HG03066 (cell line): ENCODE results near the gene XRCC3.

ENCODE experiments used
- ATAC-seq: cut with Tn5 transposase; IDR thresholded peaks from one replicate; pipeline ENCODE4 v1.9.1; 2021; ENCODE audit warnings: low read depth; ENCODE audit not compliant: unreplicated experiment

XRCC3 gene

DNA sequence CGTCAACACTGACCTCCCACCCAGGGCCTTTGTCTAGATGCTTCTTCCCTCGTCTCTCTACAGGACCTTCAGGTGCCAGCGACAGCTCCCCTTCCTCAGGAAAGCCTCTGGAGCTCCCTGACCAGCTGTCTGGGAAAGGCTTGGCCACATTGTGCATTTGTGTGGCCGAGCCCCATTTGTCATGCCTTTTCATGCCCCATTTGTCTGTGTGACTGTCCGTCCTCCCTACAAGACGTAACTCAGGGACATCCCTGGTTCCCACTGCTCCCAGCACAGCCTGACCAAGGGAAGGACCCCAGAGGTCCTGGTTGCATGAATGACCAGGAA lies 24.2 kb upstream of the XRCC3 start:
- ATAC-seq = no peak

- ATAC-seq = no peak
Measured at GRCh38 chr14:103738701-103739451, 23.6 kb upstream of the XRCC3 start.

- ATAC-seq = no peak
Measured at GRCh38 chr14:103738166-103738565, 22.9 kb upstream of the XRCC3 start.

- ATAC-seq = no peak
Measured at GRCh38 chr14:103737432-103738045, 22.3 kb upstream of the XRCC3 start.

- ATAC-seq = no peak
Measured at GRCh38 chr14:103736546-103737431, 21.5 kb upstream of the XRCC3 start.

DNA sequence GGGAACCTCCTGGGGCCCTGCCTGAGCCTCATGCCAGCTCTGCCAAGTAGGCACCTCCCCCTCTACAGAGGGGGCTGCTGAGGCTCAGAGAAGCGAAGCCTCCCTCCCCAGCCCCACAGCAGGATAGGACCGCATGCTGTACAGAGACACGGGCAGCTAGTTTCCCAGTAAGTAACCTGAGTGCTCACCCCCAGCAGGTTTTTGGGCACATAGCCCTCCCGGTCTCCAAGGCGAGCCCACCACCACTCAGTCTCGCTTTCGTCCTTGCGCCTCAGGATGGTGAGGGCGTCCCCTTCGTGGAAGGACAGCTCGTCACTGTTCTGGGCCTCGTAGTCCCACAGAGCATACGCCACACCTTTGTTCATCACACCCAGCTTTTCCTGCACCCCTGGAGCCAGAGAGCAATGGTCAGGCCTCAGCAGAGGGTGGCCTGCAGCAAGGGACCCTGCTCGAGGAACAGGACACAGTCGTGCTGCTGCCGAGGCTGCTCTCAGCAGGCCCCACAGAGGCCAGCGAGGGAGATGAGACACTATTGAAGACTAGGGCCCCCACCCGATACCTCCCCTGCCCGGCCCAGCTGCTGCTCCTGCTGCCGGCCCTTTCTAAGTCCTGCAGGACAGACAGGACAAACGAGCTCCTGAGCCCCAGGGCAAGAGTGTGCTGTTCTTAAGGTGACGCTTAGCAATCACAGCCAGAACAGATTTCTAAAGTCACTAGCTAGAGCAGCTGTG lies 20.7 kb upstream of the XRCC3 start:
- no peak for ATAC-seq

GRCh38 chr14:103735439-103735814 lies 20.2 kb upstream of the XRCC3 start:
- no peak for ATAC-seq

DNA sequence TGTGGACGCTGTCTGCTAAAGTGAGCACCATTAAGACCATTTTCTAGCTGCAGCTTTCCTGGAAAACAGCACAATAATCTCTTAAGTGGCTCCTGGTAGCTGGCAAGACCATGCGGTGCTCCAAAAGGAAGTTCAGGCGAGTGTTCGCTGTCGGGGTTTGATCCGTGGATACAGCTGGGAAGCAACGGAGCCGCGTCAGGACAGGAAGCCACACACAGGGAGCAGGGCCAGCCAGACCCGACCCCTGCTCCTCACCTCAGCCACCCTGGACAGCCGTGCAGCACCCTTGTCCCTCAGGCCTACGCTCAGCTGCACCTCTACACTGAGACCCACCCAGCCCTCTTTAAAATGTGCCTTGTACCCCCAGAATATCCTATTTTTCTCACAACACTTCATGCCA lies 19.8 kb upstream of the XRCC3 start:
- no peak for ATAC-seq

DNA sequence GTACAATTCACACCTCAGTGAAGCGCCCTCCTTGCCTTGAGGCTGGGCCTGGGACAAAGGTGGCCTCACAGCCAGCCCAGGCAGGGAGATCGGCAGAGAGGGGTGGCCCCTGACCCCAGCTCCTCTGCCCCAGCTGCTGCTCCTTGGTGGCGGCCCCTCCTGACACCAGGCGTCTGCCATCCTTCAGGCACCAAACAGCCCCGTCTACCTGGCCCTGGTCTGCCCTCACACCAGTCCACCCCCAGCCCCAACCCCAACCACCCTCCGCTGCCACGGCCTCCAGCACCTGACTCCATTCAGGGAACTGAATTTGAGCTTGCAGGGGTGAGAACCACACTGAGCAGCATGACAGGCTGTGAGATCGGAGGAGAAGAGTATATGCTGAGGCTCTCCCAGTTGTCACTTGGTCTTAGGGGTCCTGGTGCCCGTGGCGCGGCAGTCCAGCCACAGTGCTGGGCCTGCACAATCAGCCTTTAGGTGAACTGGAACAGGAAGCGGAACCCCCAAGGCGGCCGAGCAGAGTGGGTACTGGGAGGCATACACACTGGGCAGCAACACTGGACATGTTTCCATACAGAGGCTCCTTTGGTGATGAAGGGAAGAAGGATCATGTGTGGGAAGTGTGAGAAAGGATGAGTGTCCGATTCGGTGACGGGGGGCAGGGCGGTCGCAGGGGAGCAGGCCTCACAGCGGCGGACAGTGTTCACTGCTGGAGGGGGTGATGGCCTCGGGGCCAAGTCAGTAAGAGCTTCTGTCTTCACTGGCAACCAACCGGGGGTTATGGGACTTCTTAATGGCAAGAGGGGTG lies 19.0 kb upstream of the XRCC3 start:
- ATAC-seq = no peak

- no peak for ATAC-seq
Measured at GRCh38 chr14:103733651-103734050, 18.4 kb upstream of the XRCC3 start.

GRCh38 chr14:103732868-103733620 lies 17.8 kb upstream of the XRCC3 start:
- no peak for ATAC-seq

DNA sequence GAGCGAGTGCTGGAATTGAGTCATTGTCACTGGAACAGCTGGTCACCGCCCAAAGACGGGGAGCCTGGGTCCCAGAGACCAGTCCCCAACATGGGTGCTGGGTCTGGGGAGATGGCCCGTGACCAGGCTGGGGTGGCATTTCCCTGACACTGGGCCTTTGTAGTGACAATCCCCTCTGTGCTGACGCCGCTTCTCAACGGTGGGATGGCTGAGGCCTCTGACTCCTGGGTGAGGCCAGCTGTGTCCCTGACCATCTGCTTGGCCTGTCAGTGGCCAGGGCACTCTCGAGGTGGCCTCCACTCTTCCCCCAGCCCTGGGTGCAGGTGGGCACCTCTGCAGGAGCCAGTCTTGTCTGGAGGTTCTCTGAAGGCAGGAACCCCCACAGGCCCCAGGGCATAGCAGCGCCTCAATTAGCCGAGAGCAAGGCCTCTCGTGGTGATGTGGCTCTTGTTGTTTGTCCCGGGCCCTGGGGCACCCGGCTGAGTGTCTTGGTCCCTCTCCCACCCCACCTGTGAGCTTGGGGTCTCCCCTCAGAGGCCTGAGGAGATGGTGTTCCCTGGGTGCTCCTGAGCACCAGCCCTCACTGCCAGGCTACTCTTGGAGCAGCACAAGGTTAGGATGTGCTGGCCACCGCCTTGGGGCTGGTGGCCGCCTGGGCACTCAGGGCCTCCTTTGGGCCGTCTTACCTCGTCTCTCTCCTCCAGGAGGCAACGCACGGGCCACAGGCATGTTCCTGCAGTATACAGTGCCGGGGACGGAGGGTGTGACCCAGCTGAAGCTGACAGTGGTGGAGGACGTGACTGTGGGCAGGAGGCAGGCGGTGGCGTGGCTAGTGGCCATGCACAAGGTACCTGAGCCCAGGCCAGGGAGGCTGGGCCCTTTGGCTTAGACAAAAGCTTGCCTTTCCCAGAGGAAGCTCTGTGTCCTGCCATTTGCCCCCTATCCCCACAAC lies 16.9 kb upstream of the XRCC3 start:
- no peak for ATAC-seq

GRCh38 chr14:103731481-103731880 lies 16.2 kb upstream of the XRCC3 start:
- no peak for ATAC-seq

- ATAC-seq = no peak
Measured at GRCh38 chr14:103730490-103731035, 15.3 kb upstream of the XRCC3 start.

GRCh38 chr14:103729496-103730448 lies 14.5 kb upstream of the XRCC3 start:
- no peak for ATAC-seq

DNA sequence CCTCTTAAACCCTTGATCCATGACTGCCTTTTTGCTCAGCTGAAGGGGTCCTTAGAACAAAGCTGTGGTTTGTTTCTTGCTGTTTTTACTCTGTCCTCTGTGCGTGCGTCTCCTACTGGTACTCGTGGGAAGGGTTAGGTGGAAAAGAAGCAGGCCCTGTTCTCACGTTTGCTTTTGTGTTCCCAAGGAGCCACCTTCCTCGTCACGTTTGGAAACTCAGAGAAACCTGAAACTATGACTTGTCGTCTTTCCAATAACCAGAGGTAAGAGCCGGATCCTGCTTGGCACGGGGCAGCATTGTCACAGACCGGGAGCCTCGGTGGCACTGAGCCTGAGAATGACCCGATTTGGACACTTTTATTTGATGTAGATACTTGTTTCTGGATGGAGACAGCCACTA lies 13.5 kb upstream of the XRCC3 start:
- no peak for ATAC-seq

- no peak for ATAC-seq
Measured at GRCh38 chr14:103728141-103728540, 12.9 kb upstream of the XRCC3 start.
